Measurements from ENCODE around the gene MAD2L2. TPM values are rescaled to one million over a fixed set of nuclear protein-coding genes. Genes with fewer than 3 reads are reported as not detected.

Gene MAD2L2
- total RNA-seq, 1 donor = 20.6 TPM

DNA sequence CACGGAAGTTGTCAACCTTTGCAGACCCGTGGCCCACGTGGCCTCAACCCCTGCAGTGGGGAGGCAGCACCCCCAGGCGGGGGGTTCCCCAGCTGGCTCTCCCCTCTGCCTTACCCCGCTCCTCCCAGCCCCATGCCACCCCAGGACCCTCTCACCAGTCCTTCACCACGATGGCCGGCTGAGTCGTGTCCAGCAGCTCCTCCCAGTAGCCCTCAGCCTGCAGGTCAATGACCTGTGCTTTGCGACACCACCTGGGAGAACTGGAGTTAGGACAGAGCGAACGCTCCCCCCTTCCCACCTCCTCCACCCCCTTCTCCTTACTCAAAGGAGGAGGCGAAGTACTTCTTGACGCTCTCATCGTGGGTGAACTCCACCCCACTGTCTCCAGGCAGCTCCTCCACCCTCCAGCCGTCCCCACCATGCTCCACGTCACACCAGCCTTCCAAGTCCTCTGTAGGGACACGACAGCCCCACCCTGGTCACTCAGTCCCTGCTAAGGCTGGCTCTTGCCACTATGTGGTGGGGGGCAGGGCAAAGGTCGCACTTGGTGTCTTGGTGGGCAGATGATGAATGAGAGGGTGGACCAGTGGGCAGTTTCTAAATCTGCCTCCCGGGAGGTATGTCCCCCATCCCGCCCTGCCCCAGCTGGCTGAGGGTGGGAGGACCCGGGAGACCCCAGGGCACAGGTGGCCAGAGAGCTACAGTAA lies 31.2 kb downstream of the MAD2L2 start:
- H3K4me2 ChIP-seq (ENCODE audit: insufficient read depth, low read length) = no peak overlapping the region
- H3K79me2 ChIP-seq (ENCODE audit: insufficient read depth, low read length) = no peaks in the 10 kb centered on the region
- H3K27ac ChIP-seq (ENCODE audit: low read depth, low read length) = no peak overlapping the region
- H4K20me1 ChIP-seq (ENCODE audit: insufficient read depth, low read length) = no peaks in the 10 kb centered on the region
- no peak overlapping the region for H3K4me3 ChIP-seq (ENCODE audit: insufficient read depth, low read length)
- no peak overlapping the region for H2AFZ ChIP-seq (ENCODE audit: low read length)
- no peaks in the 10 kb centered on the region for H3K9me3 ChIP-seq (ENCODE audit: low read depth, low read length)
- peak; percentile 73 for DNase-seq (ENCODE audit: insufficient read length, low spot score, missing footprints)
- H3K36me3 ChIP-seq (ENCODE audit: insufficient read depth, low read length) = no peaks in the 10 kb centered on the region
- H3K27me3 ChIP-seq (ENCODE audit: insufficient read depth, low read length) = peaks cover 19% of the 10 kb centered on the region
- TF ChIP-seq, protein P1, sequence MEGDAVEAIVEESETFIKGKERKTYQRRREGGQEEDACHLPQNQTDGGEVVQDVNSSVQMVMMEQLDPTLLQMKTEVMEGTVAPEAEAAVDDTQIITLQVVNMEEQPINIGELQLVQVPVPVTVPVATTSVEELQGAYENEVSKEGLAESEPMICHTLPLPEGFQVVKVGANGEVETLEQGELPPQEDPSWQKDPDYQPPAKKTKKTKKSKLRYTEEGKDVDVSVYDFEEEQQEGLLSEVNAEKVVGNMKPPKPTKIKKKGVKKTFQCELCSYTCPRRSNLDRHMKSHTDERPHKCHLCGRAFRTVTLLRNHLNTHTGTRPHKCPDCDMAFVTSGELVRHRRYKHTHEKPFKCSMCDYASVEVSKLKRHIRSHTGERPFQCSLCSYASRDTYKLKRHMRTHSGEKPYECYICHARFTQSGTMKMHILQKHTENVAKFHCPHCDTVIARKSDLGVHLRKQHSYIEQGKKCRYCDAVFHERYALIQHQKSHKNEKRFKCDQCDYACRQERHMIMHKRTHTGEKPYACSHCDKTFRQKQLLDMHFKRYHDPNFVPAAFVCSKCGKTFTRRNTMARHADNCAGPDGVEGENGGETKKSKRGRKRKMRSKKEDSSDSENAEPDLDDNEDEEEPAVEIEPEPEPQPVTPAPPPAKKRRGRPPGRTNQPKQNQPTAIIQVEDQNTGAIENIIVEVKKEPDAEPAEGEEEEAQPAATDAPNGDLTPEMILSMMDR (IDR thresholded peaks at IDR 0.05; ENCODE audit: extremely low read depth, low read depth, low read length) = no peak
- no peaks in the 10 kb centered on the region for H3K4me1 ChIP-seq (ENCODE audit: insufficient read depth, low read length)

DNA sequence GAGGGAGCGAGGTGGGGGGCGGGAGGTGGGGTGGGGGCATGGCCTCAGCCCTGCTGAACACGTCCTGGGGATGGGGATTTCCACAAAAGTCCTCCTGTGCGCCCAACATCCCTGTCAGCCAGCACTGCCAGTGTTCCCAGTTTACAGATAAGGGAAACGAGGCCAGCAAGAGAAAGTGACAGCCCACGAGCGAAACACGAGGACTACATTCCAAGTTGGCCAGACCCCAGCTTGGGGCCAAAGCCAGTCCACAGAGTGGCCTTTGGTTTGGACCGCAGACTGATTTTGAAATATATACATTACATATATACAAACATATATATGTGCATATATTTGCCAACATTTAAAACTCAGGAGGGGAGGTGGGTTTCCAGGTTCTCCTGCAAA lies 31.7 kb downstream of the MAD2L2 start:
- peak; percentile 55 for DNase-seq (ENCODE audit: insufficient read length, low spot score, missing footprints)
- Histone ChIP-seq H3K27ac (ENCODE audit: low read depth, low read length) (no peak overlapping the region), H3K4me2 (ENCODE audit: insufficient read depth, low read length) (no peak overlapping the region), H3K79me2 (ENCODE audit: insufficient read depth, low read length) (no peaks in the 10 kb centered on the region), H3K4me3 (ENCODE audit: insufficient read depth, low read length) (no peak overlapping the region), H3K36me3 (ENCODE audit: insufficient read depth, low read length) (no peaks in the 10 kb centered on the region), H3K9me3 (ENCODE audit: low read depth, low read length) (no peaks in the 10 kb centered on the region), H3K4me1 (ENCODE audit: insufficient read depth, low read length) (no peaks in the 10 kb centered on the region), H3K27me3 (ENCODE audit: insufficient read depth, low read length) (peaks cover 19% of the 10 kb centered on the region), H2AFZ (ENCODE audit: low read length) (no peak overlapping the region), H4K20me1 (ENCODE audit: insufficient read depth, low read length) (no peaks in the 10 kb centered on the region)
- TF ChIP-seq, protein P1 (IDR thresholded peaks at IDR 0.05; ENCODE audit: extremely low read depth, low read depth, low read length) = no peak

DNA sequence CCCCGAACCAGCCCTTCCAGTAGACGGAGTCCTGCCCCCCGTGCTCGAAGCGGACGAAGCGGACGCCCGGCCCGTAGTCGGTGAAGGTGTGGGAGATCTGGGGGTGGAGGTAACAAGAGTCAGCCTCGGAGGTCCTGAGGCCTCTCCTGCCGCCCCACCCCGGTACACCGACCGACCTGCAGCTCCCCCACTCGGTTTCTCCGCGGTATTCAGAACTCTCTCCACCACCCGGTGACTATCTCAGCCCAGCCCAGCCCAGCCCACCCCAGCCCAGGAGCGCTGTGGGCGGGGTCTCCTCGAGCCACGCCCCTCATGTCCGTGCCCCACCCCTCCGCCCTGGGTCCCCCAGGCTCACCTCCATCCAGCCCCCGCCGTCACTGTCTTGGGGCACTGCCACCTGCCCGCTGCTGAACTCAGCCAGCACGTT lies 32.2 kb downstream of the MAD2L2 start:
- peak; percentile 73 for DNase-seq (ENCODE audit: insufficient read length, low spot score, missing footprints)
- no peaks in the 10 kb centered on the region for H4K20me1 ChIP-seq (ENCODE audit: insufficient read depth, low read length)
- no peaks in the 10 kb centered on the region for H3K4me1 ChIP-seq (ENCODE audit: insufficient read depth, low read length)
- no peaks in the 10 kb centered on the region for H3K79me2 ChIP-seq (ENCODE audit: insufficient read depth, low read length)
- TF ChIP-seq, protein P1 (IDR thresholded peaks at IDR 0.05; ENCODE audit: extremely low read depth, low read depth, low read length) = no peak
- H3K9me3 ChIP-seq (ENCODE audit: low read depth, low read length) = no peaks in the 10 kb centered on the region
- no peak overlapping the region for H3K27ac ChIP-seq (ENCODE audit: low read depth, low read length)
- H3K4me2 ChIP-seq (ENCODE audit: insufficient read depth, low read length) = no peak overlapping the region
- peaks cover 16% of the 10 kb centered on the region for H3K27me3 ChIP-seq (ENCODE audit: insufficient read depth, low read length)
- no peak overlapping the region for H3K4me3 ChIP-seq (ENCODE audit: insufficient read depth, low read length)
- H3K36me3 ChIP-seq (ENCODE audit: insufficient read depth, low read length) = no peaks in the 10 kb centered on the region
- no peak overlapping the region for H2AFZ ChIP-seq (ENCODE audit: low read length)

DNA sequence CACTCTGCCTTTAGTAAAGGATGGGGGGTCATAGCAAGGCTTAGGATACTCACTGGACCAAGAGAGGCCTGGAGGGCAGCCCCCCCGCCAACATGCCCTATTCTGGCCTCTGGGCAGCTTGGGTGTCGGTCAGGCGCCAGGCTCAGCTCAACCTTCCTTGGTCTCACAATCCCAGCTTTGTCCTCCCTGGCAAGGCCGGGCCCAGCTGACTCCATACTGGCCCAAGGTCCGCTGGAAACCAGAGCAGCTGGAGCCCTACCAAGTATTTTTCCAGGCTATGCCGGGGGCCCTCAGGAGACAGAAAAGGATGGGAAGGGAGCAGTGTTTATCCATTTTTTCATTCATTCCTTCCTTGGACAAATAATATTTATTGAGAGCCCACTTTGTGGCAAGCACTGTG lies 32.9 kb downstream of the MAD2L2 start:
- Histone ChIP-seq H2AFZ (ENCODE audit: low read length) (no peak overlapping the region), H3K27ac (ENCODE audit: low read depth, low read length) (no peak overlapping the region), H3K79me2 (ENCODE audit: insufficient read depth, low read length) (no peaks in the 10 kb centered on the region), H3K36me3 (ENCODE audit: insufficient read depth, low read length) (no peaks in the 10 kb centered on the region), H3K27me3 (ENCODE audit: insufficient read depth, low read length) (peaks cover 15% of the 10 kb centered on the region), H4K20me1 (ENCODE audit: insufficient read depth, low read length) (no peaks in the 10 kb centered on the region), H3K9me3 (ENCODE audit: low read depth, low read length) (no peaks in the 10 kb centered on the region), H3K4me3 (ENCODE audit: insufficient read depth, low read length) (no peak overlapping the region), H3K4me1 (ENCODE audit: insufficient read depth, low read length) (no peaks in the 10 kb centered on the region), H3K4me2 (ENCODE audit: insufficient read depth, low read length) (no peak overlapping the region)
- TF ChIP-seq, protein P1 (IDR thresholded peaks at IDR 0.05; ENCODE audit: extremely low read depth, low read depth, low read length) = no peak
- peak; percentile 81 for DNase-seq (ENCODE audit: insufficient read length, low spot score, missing footprints)
